Stimulated activated CD8-positive, alpha-beta memory T cell treated with anti-CD3 and anti-CD28 coated beads, Interleukin-15, amount 100 ng/mL, for 1 hour (primary cell): ENCODE results near the gene NUCB2.

Experiments
- DNase-seq: peaks from one replicate; pipeline ENCODE4 v3.0.0-alpha.2; 2020; ENCODE audit warnings: low read depth

The NUCB2 gene

DNA sequence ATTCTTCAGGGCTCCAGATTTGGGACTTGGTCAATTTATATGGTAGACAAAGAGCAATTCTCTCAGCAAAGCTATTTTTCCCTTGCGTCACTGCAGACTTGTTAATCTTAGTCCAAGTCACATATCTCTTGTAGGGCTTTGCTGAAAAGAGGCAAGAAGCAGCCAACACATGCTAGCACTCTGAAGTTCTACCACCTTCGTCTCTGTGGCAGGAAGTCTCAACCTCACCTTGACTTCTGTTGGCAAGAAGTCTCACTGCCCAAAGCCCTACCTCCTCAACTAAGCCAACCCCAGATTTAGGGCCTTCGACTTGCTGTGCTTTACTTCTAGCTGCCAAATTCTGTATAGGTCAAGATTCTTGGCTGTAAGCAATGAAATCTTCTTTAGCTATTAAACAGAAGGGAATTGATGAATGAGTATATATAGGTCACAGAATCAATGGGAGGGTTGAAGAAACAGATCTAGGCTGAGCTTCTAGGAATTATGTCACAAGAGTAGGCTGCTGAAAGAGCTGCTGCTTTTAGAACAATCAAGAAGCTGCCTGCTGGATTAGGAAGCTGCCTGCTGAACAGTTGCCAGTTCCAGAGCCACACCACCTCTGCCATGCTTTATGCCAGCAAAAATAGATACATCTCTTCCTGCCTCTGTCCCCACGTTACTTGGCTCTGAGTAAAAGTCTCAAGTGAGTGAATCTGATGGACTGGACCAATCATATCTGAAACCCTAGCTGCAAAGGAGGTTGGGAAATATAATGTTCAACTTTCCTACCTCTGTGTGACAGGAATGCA, 57.5 kb downstream of the NUCB2 start:
- no peak for DNase-seq

DNA sequence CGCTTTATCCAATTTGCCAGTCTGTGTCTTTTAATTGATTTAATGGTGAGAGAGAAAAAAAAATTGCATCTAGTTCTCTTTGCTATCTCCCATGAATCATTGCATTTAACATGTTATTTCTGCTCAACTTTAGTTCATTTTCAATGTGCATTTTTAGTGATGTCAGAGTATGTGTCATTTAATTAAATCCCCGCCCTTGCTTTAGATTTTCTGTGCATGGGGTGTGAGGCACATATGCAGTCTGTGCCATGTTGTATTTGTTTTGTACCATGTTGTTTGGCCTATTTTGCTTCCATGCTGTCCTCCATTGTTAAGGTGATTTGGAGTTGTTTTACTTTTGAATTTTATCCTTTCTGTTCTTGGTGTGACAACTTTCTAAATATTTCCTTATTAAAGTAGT, 66.7 kb downstream of the NUCB2 start:
- DNase-seq: no peak

DNA sequence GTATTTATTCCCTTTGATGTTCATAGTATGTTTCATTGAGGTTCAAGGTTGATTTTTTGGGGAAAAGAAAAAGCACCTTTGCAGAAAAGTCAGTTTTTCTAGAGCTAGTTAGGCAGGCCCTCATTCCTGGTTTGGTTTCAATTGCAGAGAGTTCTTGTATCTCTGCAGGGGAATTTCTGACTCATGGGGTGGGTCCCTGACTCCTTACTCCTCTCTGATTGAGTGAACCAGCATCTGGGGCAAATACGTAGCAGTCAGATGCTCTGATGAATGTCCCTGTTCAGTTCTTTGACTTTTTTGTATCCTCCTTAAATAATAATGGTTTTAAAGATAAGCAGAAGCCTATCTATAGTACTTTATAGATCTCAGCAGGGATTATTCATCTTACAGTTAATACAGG, 67.4 kb downstream of the NUCB2 start:
- DNase-seq: no peak

DNA sequence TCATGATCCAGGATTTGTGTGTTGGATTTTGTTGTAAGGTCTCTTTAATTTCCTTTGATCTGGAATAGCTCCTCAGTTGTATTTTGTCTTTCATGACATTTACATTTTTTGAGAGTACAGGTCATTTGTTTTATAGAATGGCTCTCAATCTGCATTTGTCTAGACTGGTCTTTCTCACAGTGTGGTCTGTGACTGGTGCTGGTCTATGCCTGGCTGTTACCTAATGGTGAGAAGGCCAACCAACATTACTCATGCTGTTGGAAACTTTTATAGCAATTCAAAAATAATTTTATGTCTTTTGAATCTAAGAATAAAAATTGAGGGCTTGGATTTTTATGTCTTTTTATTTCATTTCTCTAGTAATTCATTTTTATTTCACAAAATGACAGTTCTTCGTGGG, 71.1 kb downstream of the NUCB2 start:
- no peak for DNase-seq

DNA sequence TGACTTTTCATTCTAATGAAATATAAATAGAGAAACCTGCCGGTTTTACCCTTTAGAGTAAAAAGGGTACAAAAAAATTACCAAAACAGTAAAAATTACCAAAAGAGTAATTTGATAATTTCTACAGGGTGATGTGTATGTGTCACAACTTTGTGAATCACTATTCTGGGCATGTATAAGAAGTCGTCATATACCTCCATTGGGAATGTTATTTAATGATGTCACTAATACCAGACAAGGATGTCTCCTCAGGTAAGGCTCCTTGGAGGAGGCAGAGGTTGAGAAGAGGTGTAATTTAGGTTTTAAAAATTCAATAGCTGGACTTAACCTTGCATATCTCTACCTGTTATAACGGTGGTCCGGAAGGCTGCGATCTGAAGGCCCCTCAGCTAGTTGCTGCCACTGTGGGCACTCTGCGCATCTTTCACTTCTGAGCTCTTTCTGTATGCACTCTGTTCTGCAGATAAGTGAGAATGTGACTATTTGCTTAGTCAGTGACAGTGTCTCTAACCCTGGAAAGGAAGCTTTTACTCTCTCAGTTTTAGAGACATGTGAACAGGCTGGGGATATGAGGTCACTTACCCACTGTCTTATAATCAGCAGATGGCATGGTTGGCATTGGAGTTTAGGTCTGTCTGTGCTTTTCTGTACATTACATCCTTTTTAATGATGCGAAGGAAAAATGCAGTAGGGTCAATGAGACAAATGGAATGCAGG, 74.1 kb downstream of the NUCB2 start:
- DNase-seq: no peak

DNA sequence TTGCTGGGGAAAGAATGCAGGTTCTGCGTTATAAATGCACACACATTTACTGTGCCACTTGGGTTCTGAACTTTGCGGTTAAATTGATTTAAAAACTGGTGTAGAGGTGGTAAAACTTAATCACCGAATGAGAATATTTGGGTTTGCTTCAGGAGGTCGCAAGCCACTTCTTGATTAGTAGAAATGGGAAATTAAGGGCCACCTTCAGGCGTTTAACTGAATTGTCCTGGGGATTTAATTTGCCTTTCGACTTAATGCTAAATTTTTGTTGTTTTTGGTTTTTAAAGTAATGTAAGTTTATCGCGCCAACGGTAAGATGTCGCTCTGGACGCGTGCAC, 74.6 kb downstream of the NUCB2 start:
- no peak for DNase-seq

- DNase-seq: peak; percentile 22
Measured at GRCh38 chr11:17351510-17352176, 75.1 kb downstream of the NUCB2 start, which contains the start of gene NCR3LG1. Gene NCR3LG1, plus strand, starts transcription at chr11:17351800. Its CDS starts 170 bp downstream, at chr11:17351970.

GRCh38 chr11:17352950-17353820, 76.6 kb downstream of the NUCB2 start:
- no peak for DNase-seq

- no peak for DNase-seq
Measured at GRCh38 chr11:17353821-17354600, 77.5 kb downstream of the NUCB2 start.

- peak; percentile 41 for DNase-seq
Measured at GRCh38 chr11:17354601-17354991, 78.1 kb downstream of the NUCB2 start.

GRCh38 chr11:17366495-17366894, 90.0 kb downstream of the NUCB2 start:
- DNase-seq: no peak

- no peak for DNase-seq
Measured at GRCh38 chr11:17368551-17368950, 92.0 kb downstream of the NUCB2 start.

DNA sequence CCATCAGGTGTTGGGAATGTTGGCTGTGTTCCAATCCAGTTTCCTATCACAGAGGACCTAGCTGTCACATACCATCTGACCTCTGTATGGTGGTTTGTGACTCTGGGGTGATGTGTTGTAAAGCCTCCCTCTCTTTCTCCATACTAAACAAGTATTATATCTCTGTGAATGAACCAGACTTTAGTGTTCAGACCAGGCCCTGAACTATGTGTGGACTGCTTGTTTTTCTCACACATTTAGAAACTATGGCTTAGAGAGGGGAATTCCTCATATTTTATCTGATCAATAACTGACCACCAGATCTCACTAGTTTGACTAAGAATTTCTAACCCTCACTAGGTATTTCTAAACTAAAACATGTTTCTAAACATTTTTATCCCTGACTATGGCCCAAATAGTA, 92.6 kb downstream of the NUCB2 start:
- DNase-seq: no peak

- no peak for DNase-seq
Measured at GRCh38 chr11:17369684-17370243, 93.2 kb downstream of the NUCB2 start.

DNA sequence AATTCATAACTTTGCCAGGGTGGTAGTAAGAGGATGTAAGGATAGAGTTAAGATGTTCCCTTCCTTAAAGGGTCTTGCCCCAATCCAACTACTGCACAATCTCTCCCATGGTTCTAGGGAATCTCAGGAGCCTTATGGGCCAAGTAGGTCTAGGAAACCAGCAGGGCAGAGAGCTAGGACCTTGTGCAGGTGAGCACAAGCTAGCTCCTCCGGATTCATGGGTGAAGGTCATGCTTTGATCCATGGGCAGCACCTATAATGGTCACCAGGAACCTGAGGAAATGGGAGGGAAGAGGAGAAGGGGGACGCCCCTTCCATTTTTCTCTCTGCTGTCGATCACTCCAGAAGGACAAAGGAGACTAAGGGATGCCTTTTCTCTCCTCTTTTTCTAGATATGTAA, 95.1 kb downstream of the NUCB2 start:
- no peak for DNase-seq

DNA sequence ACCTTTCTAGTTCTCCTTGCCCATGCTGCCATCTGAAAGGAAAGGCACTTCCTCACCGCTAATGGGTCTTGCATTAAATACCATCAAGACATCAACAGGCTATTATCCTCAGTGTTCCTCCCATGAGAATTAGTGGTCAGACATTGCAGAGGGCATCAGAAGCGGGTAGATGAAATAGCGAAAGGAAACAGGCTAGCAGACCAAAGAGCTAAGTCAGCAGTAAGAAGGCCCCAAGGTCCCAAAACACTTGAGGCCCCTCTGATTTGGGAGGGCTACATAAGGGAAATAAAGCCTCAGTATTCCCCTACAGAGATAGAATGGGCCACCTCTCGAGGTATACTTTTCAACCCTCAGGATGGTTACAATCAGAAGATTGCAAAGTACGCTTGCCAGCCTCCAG, 99.0 kb downstream of the NUCB2 start:
- no peak for DNase-seq

- DNase-seq: no peak
Measured at GRCh38 chr11:17376493-17376892, 100.0 kb downstream of the NUCB2 start.

- no peak for DNase-seq
Measured at GRCh38 chr11:17378655-17379054, 102.1 kb downstream of the NUCB2 start.

GRCh38 chr11:17379383-17380180, 103.0 kb downstream of the NUCB2 start:
- no peak for DNase-seq

GRCh38 chr11:17381156-17381555, 104.6 kb downstream of the NUCB2 start:
- no peak for DNase-seq
